ENCODE measurements around the gene PSMC3.

DNA sequence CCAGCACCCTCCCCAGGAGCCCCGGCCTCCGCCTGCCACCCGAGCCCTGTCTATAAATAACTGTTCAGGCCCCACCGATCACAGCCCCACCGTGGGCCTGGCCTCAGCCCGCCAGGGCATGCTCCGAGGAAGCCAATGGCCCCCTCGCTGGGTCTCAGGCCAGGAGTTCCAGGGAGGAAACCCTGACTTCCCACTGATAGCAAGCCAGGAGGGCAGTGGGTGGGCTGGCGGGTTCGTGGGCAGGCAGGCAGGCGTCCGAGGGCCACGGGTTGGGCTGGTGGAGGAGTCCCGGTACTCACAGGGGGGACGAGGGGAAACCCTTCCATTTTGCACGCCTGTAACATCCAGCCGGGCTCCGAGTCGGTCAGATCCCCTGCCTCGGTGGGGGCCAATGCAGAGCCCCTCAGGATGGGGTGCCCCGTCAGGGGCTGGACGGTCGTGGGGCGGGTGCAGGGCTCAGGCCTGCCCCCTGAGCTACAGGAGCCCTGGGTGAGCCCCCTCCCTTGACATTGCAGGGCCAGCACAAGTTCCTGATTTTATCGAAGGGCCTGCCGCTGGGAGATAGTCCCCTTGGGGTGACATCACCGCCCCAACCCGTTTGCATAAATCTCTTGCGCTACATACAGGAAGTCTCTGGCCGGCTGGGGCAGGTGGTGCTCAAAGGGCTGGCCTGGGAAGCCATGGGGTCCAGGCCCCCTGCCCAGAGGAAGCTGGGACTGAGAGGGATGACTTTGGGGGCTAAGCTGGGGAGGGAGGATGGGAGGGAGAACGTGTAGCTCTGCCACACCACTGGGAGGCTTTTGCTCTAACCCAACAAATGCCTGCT is 48.0 kb downstream of the PSMC3 start, which contains the start of gene SPI1:
- TF ChIP-seq EZH2 (IDR thresholded peaks at IDR 0.05; ENCODE audit: borderline replicate concordance, low read length) (no peak), CTCF (IDR thresholded peaks at IDR 0.05; ENCODE audit: low read length) (no peak)
